IPS-NIHi11 (cell line): ENCODE measurements around the gene GPR135.
"Not testable (repeated sequence)": the region's sequence is repeated elsewhere in the genome, so short reads cannot be mapped to it uniquely, and the experiment has no call there.

Experiments
- DNase-seq: peaks from one replicate; pipeline ENCODE4 v3.0.0; 2012; ENCODE audit warnings: mixed read lengths, low spot score

The GPR135 gene

DNA sequence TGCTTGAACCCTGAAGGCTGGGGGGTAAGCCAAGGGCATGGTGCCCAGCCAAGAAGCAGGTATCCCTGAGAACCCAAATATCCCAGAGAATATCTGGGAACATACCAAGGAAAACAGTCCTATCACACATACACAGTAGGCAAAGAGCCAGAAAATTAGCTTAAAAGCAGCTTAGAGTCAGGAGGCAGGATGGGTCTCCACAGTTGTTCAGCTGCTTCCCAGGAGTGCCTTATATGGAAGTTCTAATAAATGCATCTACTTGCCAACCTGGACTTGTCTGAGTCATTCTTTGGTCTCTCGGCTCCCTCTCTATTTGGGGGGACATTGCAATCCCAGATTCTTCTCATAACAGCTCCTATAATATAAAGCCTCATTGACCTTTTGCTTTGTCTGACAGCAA, 9.0 kb upstream of the GPR135 start:
- no peak for DNase-seq

DNA sequence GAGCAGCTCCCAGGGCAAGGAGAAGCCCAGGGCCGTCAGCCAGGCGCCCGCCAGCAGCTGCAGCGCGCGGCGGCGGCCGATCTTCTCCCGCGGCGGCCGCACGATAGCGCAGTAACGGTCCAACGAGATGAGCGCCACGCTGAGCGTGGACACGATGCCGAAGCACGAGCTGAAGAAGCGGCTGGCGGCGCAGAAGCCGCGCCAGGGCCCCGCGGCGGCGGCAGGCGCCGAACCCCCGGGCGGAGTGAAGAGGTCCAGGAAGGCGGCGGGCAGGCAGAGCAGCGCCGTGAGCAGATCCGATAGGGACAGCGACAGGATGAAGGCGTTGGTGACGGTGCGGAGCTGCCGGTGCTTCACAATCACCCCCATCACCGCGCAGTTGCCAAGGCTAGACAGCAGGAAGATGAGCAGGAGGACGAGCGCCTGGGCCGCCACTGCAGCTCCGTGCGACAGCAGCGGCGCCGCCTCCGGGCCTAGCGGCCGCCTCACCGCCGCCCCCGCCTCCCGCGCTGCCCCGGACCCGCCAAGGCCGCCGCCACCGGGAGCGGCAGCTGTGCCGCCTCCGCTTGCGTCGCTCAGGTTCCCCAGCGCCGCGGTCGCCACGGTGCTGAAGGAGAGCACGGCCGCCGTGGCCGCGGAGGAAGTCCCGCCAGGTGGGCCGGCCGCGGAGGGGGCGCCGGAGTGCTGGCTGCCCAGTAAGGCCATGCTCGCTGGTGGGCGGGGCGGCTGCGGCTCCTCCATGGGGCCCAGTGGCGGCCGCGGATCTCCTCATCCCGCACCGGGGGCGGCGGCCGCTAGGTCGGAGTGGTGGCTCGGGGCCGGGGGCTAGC, 479 bp downstream of the GPR135 start:
- peak; percentile 83 for DNase-seq

DNA sequence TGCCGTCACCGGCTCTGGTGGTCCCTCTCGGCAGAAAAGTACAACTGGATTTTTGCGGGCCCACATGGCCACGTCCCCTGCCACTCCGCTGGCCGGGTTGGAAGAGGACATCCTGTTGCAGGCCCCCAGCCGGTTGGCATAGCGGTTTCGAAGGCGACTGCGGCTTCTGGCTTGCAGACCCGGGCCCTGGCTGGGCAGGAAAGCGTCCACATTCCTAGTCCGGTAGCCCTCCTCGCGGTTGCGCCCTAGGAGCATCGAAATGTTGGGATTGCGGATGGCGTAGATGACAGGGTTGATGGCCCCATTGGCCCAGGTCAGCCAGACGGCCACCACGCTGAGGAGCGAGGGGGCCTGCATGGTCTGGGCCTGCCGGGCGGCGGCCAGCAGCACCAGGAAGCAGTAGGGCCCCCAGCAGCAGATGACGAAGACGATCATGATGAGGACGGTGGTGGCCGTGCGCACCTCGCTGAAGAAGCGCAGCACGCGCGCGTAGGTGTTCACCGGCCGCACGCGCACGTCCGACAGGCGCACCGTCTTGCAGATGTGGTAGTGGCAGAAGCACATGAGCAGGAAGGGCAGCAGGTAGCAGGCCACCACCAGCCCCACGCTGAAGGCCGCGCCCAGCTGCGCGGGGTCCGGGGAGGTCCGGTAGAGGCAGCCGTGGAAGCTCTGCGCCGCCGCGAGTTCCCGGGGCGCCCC, 1.2 kb downstream of the GPR135 start:
- peak; percentile 46 for DNase-seq

DNA sequence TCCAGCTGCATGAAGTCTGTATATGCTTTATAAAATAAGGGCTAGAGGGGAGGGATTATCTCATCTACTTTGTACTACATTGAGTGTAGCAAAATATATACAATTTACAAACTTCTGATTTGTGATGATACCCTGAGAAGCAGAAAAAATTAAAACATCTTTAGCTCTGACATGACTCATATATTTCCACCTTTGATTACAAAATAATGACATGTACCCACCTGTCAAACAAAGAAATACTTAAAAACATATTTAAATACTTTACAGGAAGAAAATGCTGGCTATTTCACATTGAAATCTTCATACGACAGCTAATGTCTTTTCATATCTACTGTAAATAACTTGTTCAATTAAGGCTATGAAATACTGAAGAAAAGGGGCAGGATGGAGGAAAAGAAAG, 3.3 kb downstream of the GPR135 start:
- no peak for DNase-seq

DNA sequence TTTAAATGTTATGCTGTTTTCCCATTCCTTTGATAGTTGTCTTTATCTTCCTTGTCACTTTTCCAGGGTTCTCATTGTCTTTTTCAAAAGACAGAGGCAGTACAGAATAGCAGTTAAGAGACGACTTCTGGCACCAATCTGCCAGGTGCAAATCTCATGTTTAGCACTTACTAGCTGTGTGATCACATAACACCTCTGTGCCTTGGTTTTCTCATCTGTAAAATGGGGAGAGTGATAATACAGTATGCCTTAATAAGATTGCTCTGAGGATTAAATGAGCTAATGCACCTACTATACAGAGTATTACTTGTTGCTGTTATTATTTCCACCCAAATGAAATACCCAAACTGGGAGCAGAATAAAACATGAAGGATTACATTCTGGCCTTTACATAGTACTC, 4.8 kb downstream of the GPR135 start:
- DNase-seq, result no peak

DNA sequence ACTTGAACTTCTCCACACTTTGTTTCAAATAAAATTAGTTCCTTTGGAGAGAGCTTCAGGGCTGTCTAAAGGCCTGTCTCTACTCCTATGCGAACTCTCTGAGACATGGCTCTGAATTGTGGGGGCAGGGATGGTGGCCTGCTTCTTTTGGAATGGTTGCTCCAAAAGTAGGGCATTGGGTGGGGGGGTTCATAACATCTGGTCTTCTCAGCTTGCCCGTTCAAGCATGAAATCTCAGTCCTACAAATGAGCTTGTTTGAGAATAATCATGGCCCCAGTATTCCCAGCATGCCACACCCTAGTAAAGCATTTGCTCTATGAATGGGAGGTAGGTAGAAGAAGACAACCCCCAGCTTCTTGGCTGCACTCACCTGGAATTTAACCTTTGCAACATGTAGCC, 6.7 kb downstream of the GPR135 start:
- no peak for DNase-seq

DNA sequence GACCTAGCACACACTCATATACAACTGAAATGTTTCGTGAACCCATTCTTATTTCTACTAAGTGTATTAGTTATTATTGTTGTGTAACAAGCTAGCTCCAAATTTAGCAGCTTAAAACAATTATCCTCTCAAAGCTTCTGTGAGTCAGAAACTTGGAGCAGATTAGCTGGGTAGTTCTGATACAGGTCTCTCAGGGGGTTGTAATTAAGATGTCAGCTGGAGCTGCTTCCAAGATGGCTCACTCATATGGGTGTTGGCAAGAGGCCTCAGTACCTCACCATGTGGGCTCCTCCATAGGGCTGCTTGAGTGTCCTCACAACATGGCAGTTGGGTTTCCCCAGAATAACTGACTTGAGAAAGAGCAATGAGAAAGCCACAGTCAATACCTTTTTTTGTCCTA, 9.8 kb downstream of the GPR135 start:
- no peak for DNase-seq

DNA sequence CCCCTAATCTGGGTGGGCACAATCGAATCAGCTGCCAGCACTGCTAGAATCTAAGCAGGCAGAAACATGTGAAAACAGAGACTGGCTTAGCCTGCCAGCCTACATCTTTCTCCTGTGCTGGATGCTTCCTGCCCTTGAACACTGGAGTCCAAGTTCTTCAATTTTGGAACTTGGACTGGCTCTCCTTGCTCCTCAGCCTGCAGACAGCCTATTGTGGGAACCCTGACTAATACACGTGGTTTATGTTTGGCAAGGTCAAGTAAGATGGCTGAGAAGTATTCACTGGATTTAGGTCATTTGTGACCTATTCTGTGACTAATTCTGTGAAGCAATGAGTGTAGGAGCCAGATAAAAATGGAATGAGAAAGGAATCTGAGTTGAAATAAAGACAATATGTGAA, 11.0 kb downstream of the GPR135 start:
- DNase-seq, result no peak

DNA sequence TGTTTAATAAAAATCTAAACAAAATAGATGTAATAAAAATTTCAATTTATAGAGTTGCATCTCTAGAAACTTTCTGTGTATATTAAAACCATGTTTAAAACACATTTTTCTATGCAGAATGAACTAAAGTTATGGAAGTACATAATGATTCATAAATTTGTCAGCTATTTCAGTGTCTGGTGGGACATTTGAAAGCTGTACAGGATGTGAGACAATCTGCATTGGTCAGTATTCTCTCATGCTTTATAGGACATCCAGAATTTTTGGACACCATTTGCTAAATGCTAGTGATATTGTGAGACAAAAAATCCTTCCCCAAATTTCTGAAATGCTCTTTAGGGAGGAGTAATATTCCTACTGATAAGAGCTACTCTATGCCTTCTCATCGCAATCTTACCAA, 13.3 kb downstream of the GPR135 start:
- DNase-seq, result no peak

DNA sequence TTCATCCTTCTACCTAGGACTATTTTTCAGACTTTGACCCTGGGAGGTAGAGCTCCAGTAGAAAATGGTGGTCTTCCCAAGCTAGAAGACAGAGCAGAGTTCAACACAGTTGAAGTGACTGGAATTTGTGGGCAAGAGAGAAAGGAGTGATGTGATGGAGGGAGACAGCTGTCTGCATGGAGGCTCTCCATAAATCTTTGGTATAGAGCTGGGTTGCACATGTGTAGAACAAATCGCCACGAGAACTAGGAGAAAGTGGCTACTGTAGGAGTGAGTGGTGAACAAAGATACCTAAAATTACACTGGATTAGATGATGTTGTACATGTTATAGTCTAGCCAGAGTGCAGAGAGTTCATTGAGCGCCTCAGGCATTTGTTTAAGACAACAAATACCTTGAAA, 14.5 kb downstream of the GPR135 start:
- no peak for DNase-seq

DNA sequence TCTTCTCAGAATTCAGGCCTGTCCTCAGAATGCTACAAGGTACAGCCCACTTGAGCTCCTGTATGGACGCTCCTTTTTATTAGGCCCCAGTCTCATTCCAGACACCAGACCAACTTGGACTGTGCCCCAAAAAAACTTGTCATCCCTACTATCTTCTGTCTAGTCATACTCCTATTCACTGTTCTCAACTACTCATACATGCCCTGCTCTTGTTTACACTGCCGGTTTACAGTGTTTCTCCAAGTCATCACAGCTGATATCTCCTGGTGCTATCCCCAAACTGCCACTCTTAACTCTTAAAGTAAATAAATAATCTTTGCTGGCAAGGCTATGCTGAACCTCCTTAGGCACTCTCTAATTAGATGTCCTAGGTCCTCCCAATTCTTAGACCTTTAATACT, 16.5 kb downstream of the GPR135 start:
- not testable (repeated sequence) for DNase-seq

DNA sequence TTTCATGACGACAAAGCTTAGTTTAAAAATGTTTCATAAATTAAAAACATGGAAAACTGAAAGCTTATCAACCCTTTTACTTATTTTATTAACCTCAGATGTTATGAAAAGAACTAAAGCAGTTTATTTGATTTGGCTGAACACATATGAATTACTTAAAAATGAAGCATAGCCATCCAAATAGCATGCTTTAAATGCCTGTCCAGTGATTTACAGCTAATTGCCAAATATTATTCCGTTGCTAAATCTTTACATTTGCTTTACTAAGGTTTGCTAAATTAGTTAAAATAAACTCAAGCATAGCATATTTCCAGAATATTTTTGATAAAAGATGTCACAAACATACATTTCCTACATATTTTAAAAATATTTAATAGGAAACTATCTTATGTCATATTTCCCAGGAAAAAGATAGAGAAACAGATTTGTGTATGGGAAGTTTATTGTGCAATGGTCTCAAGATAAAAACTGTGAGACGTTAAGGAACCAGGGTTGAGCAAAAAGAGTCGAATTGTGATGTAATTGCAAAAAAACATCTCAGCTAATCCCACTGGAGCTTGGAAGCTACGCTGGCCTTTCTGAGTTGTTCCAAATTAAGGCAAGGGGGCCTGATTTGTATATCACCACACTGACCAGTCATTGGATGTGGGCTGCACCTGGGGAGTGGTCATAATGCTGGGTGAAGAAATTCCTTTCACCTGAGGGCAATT, 25.8 kb downstream of the GPR135 start:
- no peak for DNase-seq

DNA sequence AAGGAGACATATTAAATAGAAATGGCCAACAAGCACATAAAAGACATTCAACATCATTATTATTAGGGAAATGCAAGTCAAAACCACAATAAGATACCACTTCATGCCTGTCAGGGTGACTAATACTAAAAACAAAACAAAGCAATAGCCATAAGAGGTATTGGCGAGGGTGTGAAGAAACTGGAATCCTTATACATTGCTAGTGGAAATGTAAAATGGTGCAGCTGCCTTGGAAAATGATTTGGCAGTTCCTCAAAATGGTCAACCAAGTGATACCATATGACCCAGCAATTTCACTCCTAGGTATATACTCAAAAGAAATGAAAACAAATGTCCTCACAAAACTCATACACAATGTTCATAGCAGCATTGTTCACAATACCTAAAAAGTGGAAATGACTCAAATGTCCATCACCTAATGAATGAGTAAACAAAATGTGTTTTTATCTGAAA, 27.0 kb downstream of the GPR135 start:
- no peak for DNase-seq

DNA sequence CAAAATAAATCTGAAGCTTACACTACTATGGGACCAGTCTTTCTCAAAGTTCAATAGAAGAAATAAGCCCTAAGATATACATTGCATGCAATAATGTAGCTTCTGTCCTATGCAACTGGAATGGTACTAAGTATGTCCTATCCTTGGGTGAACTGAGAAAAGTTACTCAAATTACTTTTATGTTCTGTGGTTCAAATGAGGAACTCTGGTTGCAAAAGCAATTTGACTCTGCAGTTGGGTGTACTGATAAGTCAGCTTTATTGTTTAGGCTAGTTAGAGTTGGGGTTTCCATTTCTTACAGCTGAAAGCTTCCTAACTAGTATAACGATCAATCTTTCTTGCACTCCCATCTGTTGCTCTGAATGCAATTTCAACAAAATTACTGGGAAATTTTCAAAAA, 29.2 kb downstream of the GPR135 start:
- no peak for DNase-seq

DNA sequence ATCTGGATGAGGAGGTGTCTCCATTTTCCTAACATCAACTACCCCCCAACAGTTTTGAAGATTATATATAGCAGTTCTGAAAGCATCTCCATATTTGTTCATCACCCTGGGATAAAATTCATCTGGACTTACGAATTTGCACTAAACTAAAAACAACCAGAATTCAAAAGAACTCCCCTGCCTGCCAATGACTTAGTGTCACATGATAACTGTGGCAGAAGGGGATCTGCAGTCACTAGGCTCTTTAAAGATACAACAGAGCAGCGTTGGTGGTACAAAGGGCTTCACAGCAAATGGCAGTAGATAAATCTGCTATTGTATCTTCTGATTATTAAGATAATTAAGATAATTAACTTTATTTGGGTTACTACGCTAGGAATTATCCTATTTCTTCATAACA, 30.1 kb downstream of the GPR135 start:
- no peak for DNase-seq

DNA sequence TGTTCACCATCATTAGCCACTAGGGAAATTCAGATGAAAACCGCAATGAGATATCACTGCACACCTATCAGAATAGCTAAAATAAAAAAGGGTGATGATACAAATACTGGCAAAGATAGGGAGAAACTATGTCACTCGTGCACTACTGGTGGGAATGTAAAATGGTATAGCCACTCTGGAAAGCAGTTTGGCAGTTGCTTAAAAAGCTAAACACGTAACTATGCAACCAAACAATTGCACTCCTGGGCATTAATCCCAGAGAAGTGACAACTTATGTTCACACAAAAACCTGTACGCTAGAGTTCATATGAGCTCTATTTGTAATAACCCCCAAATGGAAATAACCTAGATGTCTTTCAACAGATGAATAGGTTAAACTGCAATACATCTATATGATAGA, 35.4 kb downstream of the GPR135 start:
- no peak for DNase-seq

DNA sequence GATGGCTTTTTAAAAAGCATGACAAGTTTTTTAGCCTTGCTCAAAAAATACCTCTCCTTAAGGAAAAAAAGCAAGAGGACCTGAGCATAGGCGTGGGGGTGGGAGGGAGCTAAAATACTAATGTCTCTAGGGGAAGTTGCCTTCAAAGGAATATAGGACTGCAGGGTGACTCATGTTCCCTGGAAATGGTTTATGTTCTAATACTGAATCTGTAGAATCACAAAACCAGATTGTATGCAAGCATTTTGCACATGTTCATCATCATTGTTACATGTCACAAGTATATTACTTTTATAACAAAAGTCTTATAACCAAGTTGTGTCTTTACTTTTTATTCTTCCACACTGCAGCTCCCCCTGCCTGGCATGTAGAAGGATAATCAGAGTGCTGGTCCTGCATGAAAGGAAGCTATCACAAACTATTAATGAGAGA, 36.6 kb downstream of the GPR135 start:
- no peak for DNase-seq

DNA sequence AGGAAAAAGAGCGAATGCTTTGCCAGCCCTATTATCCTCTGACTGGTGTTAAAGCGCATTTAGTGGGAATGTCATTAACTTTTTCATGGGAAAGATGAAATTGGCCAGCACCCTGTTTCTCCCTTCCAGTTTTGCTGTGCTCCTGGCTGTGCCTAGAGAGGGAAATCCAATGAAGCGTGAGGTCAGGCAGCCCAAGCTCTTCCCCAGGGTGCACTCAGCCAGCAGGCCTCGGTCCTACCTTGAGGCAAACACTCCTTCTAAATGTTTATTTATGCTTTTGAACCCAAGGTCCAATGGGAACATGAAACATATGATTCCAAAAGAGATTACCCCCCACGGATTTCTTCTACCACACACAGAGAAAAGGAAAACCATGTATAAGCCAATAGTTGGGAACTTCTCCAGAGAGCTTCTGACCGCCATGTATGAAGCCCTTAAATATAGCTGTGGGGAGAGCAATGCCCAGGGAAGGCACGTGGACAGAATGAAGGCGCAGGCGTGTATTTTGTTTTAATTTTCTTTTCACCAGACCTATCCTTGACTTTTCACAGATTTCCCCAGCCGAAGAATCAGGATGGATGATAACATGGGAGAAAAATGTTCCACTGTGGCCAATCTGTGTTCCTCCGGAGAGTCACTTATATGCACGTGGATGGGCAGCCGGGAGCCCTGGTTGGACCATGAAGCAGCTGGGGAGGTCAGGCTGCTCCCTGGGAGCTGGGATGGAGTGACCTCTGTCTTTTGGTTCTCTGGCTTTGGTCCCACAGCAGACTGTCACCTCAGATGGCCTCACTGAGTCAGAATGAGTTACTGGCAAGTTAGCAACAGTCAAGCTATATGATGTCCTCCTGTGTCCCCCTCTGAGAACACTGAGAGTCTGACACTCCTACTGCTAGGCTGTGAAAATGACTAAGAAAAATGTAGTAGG, 37.3 kb downstream of the GPR135 start:
- no peak for DNase-seq

DNA sequence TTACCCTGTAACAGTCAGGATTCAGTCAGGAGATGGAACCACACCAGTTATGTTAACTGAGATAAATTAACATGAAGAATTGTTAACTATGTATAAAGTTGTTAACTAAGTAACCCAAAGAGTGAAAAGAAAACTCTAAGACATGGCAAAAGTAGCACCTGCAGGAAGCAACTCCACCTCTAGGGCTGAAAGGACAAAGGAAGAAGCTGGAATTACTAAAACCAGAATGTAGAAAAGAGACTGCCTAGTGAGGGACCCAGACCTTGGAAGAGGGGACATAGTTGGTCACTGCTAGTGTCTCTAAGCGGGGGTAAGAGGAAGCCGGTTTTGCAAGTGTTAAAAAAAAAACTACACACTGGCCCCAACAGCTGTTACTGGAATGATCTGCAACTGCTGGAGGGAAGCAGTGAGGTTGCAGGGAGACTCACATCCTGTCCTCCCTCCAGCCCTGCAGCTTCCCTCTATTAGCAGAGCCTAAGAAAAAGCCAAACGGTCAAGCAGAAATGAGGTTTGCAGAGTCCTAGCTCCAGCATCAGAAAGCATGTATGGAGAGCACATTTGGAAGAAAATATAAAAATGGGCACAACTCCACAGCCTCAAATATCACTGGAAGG, 39.8 kb downstream of the GPR135 start:
- no peak for DNase-seq

DNA sequence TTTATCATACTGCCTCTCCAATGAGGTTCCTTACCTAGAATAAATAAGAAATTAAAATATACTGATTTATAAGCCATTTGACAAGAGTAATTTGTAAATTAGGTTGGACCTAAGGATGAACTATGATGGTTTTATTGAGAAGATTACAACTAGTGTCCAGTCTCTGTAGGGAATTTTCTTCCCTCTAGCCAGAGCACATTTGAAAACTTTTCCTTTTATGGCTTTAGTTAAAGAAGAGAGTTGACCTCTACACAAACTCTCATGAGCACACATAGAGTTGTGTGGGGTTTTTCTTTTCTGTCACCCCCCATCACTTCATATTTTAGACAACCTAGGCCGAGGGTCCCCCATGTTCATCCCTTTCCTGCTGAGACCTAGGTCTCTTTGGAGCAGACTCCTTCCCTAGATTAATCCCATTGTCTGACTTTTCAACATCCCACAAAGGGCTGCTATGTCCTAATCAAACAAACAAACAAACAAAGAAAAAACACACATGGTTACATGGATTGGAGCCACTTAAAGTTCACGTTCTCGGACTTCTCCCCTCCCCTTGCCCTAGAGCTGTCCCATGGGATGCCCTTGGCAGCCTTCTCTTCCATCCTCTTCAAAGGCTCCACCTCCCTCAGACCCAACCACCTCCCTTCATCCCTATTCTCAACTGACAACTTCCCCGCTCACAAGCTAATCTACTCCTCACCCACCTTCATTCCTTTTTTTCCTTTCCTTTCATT, 40.7 kb downstream of the GPR135 start:
- DNase-seq, result no peak
